Hepatic stellate cell (primary cell): ENCODE data around the gene STAC2.
"Not testable (repeated sequence)": the region's sequence is repeated elsewhere in the genome, so short reads cannot be mapped to it uniquely, and the experiment has no call there.

Source experiments
- DNase-seq: peaks from one replicate; pipeline ENCODE4 v3.0.0; 2011; ENCODE audit warnings: low spot score

STAC2 gene

GRCh38 chr17:39225308-39225958, at the start of gene STAC2:
Gene STAC2, minus strand, starts transcription at chr17:39225945. Its CDS starts 443 bp downstream, at chr17:39225502.
- no peak for DNase-seq

GRCh38 chr17:39271546-39271945, 45.8 kb upstream of the STAC2 start:
- DNase-seq, result no peak

GRCh38 chr17:39270923-39271322, 45.2 kb upstream of the STAC2 start:
- DNase-seq, result peak; percentile 51

- DNase-seq, result no peak
Observed at GRCh38 chr17:39264119-39264518, 38.4 kb upstream of the STAC2 start.

- no peak for DNase-seq
Observed at GRCh38 chr17:39261286-39261685, 35.5 kb upstream of the STAC2 start.

- DNase-seq, result no peak
Observed at GRCh38 chr17:39252788-39253460, 27.2 kb upstream of the STAC2 start.

- no peak for DNase-seq
Observed at GRCh38 chr17:39251997-39252396, 26.3 kb upstream of the STAC2 start.

GRCh38 chr17:39250076-39250475, 24.3 kb upstream of the STAC2 start:
- DNase-seq, result not testable (repeated sequence)

- DNase-seq, result no peak
Observed at GRCh38 chr17:39246274-39246673, 20.5 kb upstream of the STAC2 start.

GRCh38 chr17:39244600-39245570, 19.1 kb upstream of the STAC2 start:
- DNase-seq, result peak; percentile 82

- no peak for DNase-seq
Observed at GRCh38 chr17:39244016-39244599, 18.4 kb upstream of the STAC2 start.

- DNase-seq, result no peak
Observed at GRCh38 chr17:39243155-39243554, 17.4 kb upstream of the STAC2 start.

GRCh38 chr17:39240631-39241030, 14.9 kb upstream of the STAC2 start:
- no peak for DNase-seq

GRCh38 chr17:39239640-39240314, 14.0 kb upstream of the STAC2 start:
- DNase-seq, result no peak

GRCh38 chr17:39238311-39238972, 12.7 kb upstream of the STAC2 start:
- no peak for DNase-seq

- DNase-seq, result no peak
Observed at GRCh38 chr17:39237586-39237985, 11.8 kb upstream of the STAC2 start.

GRCh38 chr17:39236981-39237441, 11.3 kb upstream of the STAC2 start:
- no peak for DNase-seq

GRCh38 chr17:39236450-39236927, 10.7 kb upstream of the STAC2 start:
- DNase-seq, result no peak

- peak; percentile 76 for DNase-seq
Observed at GRCh38 chr17:39235555-39236449, 10.1 kb upstream of the STAC2 start.
